Stomach (tissue), 9 donors: ENCODE measurements around the gene SERBP1. TPM values are rescaled to one million over a fixed set of nuclear protein-coding genes. Genes with fewer than 3 reads are reported as not detected.

Experiments
- DNase-seq, 2 donors: peaks; one replicate each; pipeline versions ENCODE4 v3.0.0 to v3.0.0-alpha.2; 2013 to 2019
- H3K27ac ChIP-seq, 5 donors: fragments of 200-600 bp in 4 of 5; sonication (generic) in 4 of 5; one replicate each; pipeline ENCODE4 v1.5.1; 2013 to 2019; ENCODE audit warnings: mild to moderate bottlenecking in 1 of 5, moderate library complexity in 1 of 5
- H3K27me3 ChIP-seq, 3 donors: fragments of 200-600 bp; sonication (generic); one replicate each; pipeline ENCODE4 v1.5.1; 2017 to 2019; ENCODE audit warnings: mixed run types in 1 of 3
- H3K36me3 ChIP-seq, 4 donors: fragments of 200-600 bp; sonication (generic); 1 replicate in 3 of 4; 2 replicates in 1 of 4; pipeline ENCODE4 v1.5.1; 2016 to 2019
- H3K4me1 ChIP-seq, 4 donors: fragments of 200-600 bp; sonication (generic); one replicate each; pipeline ENCODE4 v1.5.1; 2016 to 2019
- H3K4me3 ChIP-seq, 4 donors: fragments of 200-600 bp; sonication (generic) in 3 of 4; one replicate each; pipeline ENCODE4 v1.5.1; 2016 to 2019; ENCODE audit warnings: mild to moderate bottlenecking in 1 of 4
- H3K9me3 ChIP-seq, 4 donors: fragments of 200-600 bp; sonication (generic); one replicate each; pipeline ENCODE4 v1.5.1; 2016 to 2019
- EP300 ChIP-seq: sonication (generic); formaldehyde crosslinking; IDR thresholded peaks from one replicate; pipeline ENCODE4 v1.6.1; 2017; ENCODE audit warnings: antibody characterized with exemption
- POLR2A ChIP-seq, 4 donors: fragments of 450-650 bp; IDR thresholded peaks; one replicate each; pipeline ENCODE4 v1.6.1; 2016; ENCODE audit warnings: antibody characterized with exemption in 4 of 4, control low read depth in 2 of 4, mild to moderate bottlenecking in 1 of 4, moderate library complexity in 1 of 4
- POLR2AphosphoS5 ChIP-seq, 3 donors: sonication (generic); formaldehyde crosslinking; IDR thresholded peaks; one replicate each; pipeline ENCODE4 v1.6.1; 2016; ENCODE audit warnings: antibody characterized with exemption in 3 of 3
- WGBS, 5 donors: extraction: QIAGEN DNeasy Blood & Tissue Kit in 3 of 5; methylation state at CpG; one replicate each; pipeline versions ENCODE4 v1.1.5 to v1.1.7; 2013 to 2018; 5-methylcytosine and 5-hydroxymethylcytosine counted together
- intact Hi-C: fragments of 100-400 bp; cut with DNase I; formaldehyde crosslinking; loops from one replicate; pipeline ENCODE4 v1.15.1; 2023; ENCODE audit warnings: low total_unique reads
- polyA plus RNA-seq, 3 donors: library from polyadenylated mRNA; stranded (reverse); fragments of 200-250 nt; gene quantifications; one replicate each; pipeline ENCODE4 v1.2.3, GENCODE V29; 2013
- total RNA-seq, 5 donors: library from RNA; depleted of rRNA; stranded (reverse); fragments of >200 nt; gene quantifications; one replicate each; pipeline versions ENCODE4 v1.1.0 to v1.2.3, GENCODE V29; 2014 to 2016
- TF ChIP-seq, protein P1 (sequence below), 7 experiments: fragments of 450-650 bp in 4 of 7; fragments of 200-600 bp in 3 of 7; sonication (generic) in 3 of 7; IDR thresholded peaks; one replicate each; pipeline ENCODE4 v1.5.1; 2016 to 2019; ENCODE audit warnings: antibody characterized with exemption in 7 of 7, control low read depth in 2 of 7, mild to moderate bottlenecking in 1 of 7
- donor health status: healthy with polysubstance abuse.
- donor health status: Bipolar disorder and iron deficiency.
- donor health status: healthy.

Gene SERBP1
- total and polyA plus RNA-seq, 8 donors: 66.1 to 240 (median 130) TPM

DNA sequence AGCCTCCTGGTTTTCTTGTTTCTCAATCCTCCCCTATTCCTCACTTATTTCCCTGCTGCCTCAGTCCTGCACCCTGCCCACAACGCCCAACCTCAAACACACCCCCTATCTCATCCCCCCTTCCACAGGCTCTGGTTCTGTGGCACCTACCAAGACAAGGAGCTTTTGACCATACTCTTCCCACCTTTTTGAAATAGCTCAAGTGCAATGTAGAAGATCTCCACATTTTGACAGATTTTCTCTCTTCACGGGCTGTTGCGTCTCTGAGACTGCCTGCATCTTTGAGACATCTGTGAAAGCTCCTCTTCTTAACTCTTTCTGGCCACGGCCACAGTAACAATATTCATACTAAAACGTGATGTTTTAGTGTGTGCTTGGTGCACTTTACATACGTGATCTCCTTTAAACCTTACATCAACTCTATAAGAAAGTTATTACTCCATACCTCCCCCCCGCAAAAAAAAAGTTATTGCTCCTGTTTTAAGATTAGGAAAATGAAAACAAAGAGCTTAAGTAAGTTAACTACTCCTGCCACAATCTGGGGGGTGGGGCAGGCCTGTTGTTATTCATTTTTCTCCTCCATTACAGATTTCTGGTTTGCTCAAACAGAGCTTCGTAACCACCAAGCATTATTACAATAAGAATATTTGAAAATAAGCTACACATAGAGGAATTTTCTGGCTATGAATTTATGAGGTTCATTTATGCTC is 1.8 kb upstream of the SERBP1 start:
- Histone ChIP-seq H3K36me3 (no peaks in the 10 kb centered on the region), H3K27ac (peak overlapping the region in 4 of 5 donors; percentile 93 to 96 (median 94)), H3K4me1 (peaks cover 15 to 52% (median 29%) of the 10 kb centered on the region in 4 donors), H3K27me3 (no peaks in the 10 kb centered on the region), H3K9me3 (no peaks in the 10 kb centered on the region), H3K4me3 (peak overlapping the region; percentile 77 to 93 (median 84))
- no peak for TF ChIP-seq POLR2AphosphoS5 (IDR thresholded peaks at IDR 0.05)
- TF ChIP-seq POLR2A (IDR thresholded peaks at IDR 0.05): no peak
- TF ChIP-seq, protein P1, sequence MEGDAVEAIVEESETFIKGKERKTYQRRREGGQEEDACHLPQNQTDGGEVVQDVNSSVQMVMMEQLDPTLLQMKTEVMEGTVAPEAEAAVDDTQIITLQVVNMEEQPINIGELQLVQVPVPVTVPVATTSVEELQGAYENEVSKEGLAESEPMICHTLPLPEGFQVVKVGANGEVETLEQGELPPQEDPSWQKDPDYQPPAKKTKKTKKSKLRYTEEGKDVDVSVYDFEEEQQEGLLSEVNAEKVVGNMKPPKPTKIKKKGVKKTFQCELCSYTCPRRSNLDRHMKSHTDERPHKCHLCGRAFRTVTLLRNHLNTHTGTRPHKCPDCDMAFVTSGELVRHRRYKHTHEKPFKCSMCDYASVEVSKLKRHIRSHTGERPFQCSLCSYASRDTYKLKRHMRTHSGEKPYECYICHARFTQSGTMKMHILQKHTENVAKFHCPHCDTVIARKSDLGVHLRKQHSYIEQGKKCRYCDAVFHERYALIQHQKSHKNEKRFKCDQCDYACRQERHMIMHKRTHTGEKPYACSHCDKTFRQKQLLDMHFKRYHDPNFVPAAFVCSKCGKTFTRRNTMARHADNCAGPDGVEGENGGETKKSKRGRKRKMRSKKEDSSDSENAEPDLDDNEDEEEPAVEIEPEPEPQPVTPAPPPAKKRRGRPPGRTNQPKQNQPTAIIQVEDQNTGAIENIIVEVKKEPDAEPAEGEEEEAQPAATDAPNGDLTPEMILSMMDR (IDR thresholded peaks at IDR 0.05): no peak
- TF ChIP-seq EP300: no peak
- 30 to 45% (median 36%) methylated on average over 8 of the region's 8 CpGs for WGBS, 5 donors
- intact Hi-C loops: no loop called here
- DNase-seq: peak in 1 of 2 donors; percentile 29

DNA sequence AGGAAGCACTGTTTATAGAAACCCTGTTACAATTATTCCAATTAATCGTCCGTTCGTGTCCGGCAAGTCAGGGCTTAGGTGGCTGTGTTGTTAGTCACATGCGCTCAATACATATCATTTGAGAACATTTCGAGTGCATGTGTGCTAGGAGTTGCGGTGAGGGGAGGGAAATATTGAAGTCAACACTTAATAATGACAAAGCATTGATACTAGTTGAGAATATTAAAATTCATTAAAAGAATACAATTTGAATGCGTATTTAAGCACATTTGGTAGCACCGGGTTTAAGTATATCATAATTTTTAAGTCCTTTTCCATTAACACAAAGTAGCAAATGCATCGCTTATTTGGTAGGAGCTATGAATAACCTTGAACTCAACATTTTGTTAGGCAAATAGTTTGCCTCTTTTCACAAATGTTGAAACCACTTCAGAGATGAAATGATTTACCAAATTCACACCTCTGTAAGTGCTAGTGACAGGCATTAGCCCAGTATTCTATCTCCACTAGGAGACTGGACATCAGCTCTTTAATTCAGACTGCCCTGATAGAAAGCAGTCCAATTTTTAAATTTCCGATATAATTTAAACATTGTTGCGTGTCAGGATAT is 1.1 kb upstream of the SERBP1 start:
- 7 to 14% (median 11%) methylated on average over 12 of the region's 12 CpGs for WGBS, 5 donors
- Histone ChIP-seq H3K9me3 (no peaks in the 10 kb centered on the region), H3K4me1 (peaks cover 18 to 60% (median 36%) of the 10 kb centered on the region in 4 donors), H3K4me3 (peak overlapping the region; percentile 77 to 93 (median 84)), H3K27me3 (no peaks in the 10 kb centered on the region), H3K36me3 (no peaks in the 10 kb centered on the region), H3K27ac (peak overlapping the region; percentile 79 to 96 (median 93))
- intact Hi-C loops: no loop called here
- DNase-seq: no peak
- TF ChIP-seq POLR2AphosphoS5 (IDR thresholded peaks at IDR 0.05): peak in 1 of 3 donors; percentile 60
- TF ChIP-seq, protein P1 (IDR thresholded peaks at IDR 0.05): no peak

DNA sequence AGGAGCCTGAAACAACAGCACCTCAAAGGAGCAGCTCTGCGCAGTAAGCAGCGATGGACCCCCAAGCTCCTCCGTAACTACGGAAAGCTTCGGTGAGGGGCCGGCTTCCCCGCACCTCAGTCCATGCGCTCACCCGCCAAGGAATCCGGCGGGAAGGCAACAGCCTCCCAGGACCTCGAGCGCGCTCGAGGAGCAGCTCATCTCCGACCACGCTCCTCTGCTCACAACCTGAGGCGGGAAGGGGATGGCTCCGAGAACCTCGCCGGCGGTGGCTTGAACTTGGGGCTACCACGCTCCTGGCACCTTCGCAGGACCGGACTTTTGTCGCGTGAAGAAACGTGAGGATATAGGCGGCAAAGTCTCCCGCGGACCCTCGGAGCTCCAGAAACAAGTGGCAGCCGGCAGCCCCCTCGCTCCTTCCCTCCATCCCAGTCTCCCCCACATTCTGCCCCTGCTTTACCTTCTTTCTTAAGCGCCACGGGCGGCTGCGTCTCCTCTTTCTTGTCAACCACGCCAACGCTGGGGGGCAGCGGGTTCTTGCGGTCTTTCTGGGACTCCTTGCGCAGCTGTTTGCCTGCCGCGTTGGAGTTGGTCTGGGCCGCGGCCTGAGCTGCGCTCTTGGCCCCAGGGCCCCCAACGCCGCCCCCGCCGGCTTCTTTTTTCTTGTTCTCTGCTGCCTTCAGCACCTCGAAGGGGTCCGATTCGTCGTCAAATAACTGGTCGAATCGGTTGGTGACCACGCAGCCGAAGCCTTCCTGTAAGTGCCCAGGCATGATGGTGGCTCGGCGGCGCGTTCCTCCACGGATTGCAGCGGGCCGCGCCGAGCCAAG is 459 bp downstream of the SERBP1 start:
- Histone ChIP-seq H3K9me3 (no peaks in the 10 kb centered on the region), H3K27ac (peak overlapping the region; percentile 79 to 96 (median 93)), H3K4me1 (peaks cover 25 to 65% (median 45%) of the 10 kb centered on the region in 4 donors), H3K36me3 (peaks cover 12 to 15% (median 14%) of the 10 kb centered on the region in 4 donors), H3K27me3 (no peaks in the 10 kb centered on the region), H3K4me3 (peak overlapping the region; percentile 77 to 93 (median 84))
- no peak for TF ChIP-seq POLR2A (IDR thresholded peaks at IDR 0.05)
- peak; percentile 31 to 68 for DNase-seq
- intact Hi-C loops: no loop called here
- WGBS, 5 donors: 0 to 1% (median 0%) methylated on average over 54 to 69 of the region's 69 CpGs

DNA sequence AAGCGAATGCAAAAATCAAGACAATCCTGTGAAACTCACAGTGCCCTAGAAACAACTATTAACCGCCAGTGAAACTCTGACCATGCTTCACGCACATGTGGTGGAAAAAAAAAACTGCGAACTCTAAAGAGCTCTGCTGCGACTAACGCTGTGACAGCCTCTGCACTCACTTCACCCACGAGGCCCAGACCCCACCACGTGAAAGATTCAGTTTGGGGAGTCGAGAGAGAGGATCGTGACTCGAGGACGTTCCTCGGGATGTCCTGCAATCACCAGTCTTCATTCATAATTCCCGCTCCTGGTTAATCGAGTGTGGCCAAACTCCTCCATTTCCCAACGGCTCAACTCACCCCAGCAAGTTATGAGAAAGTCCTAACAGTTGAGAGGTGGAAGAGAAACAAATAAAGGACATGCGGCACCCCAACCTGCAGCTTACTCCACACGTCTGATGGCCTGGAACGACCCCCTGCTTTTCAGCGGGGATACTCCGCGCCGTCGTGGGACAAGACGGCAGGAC is 1.1 kb downstream of the SERBP1 start:
- peak overlapping the region; percentile 77 to 93 (median 84) for H3K4me3 ChIP-seq
- H3K27ac ChIP-seq: peak overlapping the region; percentile 79 to 96 (median 93)
- intact Hi-C loops: no loop called here
- peaks cover 19 to 21% (median 21%) of the 10 kb centered on the region in 4 donors for H3K36me3 ChIP-seq
- no peaks in the 10 kb centered on the region for H3K27me3 ChIP-seq
- 0 to 1% (median 0%) methylated on average over 25 of the region's 25 CpGs for WGBS, 5 donors
- TF ChIP-seq POLR2A (IDR thresholded peaks at IDR 0.05) (no peak), POLR2AphosphoS5 (IDR thresholded peaks at IDR 0.05) (no peak), EP300 (no peak)
- TF ChIP-seq, protein P1 (IDR thresholded peaks at IDR 0.05): no peak
- H3K9me3 ChIP-seq: no peaks in the 10 kb centered on the region
- DNase-seq: peak in 1 of 2 donors; percentile 57
- H3K4me1 ChIP-seq: peaks cover 25 to 63% (median 44%) of the 10 kb centered on the region in 4 donors
